Gastroesophageal sphincter (tissue), 3 donors: ENCODE data around the gene VGF.

Source experiments
- CTCF ChIP-seq, 4 experiments: fragments of 200-600 bp in 2 of 4; fragments of 450-650 bp in 2 of 4; sonication (generic) in 1 of 4; IDR thresholded peaks; one replicate each; pipeline ENCODE4 v1.5.1; 2017 to 2019; ENCODE audit warnings: antibody characterized with exemption in 4 of 4, mild to moderate bottlenecking in 2 of 4, moderate library complexity in 2 of 4
- EP300 ChIP-seq: sonication (generic); formaldehyde crosslinking; IDR thresholded peaks from one replicate; pipeline ENCODE4 v1.6.1; 2017; ENCODE audit warnings: antibody characterized with exemption, mild to moderate bottlenecking

GRCh38 chr7:101169110-101169837, 3.9 kb upstream of the VGF start:
- no peak for TF ChIP-seq EP300
- no peak for TF ChIP-seq CTCF (IDR thresholded peaks at IDR 0.05)
